ENCODE measurements around the gene MYT1.

The MYT1 gene

DNA sequence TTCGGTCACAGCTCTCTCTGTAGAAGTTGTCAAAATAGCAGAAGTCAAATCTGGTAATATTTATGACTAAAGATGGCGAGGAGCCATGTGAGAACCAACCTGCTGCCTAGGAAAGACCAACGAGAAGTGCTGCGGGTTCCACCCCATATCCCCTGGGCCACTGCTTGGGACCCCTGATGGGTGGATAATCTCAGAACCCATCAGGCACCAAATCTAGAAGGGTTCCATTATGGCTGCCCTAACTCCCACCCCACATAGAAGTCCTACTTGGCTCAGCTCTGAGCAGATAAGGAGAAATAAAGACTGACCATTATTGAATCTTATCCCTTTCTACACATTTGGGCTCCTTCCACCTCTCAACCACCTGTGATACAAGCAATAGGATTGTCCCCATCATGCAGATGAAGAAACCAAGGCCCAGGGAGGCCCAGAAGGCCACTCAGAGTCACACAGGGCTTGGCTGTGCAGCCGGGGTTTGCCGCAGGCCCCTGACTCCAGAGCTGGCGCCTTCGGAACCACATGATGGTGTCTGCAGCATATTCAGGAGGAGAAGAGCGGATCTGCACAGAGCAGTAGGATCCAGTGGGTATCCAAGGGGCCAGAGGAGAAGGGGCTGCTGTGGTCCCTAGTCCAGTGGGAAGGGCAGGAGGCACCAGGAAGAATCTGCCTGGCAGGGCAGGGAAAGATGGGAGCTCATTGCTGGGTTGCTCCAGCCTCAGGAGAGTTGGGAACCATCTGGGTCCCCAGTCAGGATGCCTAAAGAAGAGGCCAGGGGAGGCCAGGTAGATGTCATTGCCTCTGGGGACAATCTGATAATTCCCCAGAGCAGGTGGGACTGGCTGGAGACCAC is 81.7 kb downstream of the MYT1 start:
- no peak for DNase-seq (ENCODE audit: low spot score)

DNA sequence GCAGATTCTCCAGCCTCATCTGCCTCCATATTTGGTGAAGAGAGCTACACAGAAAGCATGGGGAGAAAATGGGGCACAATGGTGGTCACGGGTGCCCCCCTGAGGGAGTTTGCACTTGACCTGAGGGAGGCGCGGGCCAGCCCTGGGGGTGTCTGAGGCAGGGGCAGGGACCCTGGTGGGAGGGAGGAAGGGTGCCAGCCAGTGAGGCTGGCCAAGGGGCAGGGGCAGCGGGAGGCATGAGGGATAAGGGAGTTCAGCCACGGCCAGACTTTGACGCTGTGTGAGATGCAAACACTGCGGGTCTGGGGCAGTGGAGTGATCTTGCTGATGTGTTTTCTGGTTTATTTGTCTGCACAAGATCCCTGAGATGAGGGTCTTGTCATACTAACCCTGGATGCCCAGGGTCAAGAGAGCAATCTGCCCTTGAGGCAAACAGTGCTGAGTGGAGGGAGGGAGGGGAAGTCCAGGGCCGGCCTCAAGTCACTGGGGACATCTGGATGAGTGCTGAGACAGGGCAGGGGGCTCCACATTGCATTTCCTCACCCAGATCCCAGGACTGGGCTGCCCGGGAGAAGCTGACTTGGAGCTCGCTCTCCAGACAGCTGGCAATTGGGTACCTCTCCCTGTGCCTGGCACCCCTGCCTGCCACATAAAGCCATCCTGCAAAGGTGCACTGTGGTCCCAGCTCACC is 82.5 kb downstream of the MYT1 start:
- DNase-seq (ENCODE audit: low spot score) = no peak

DNA sequence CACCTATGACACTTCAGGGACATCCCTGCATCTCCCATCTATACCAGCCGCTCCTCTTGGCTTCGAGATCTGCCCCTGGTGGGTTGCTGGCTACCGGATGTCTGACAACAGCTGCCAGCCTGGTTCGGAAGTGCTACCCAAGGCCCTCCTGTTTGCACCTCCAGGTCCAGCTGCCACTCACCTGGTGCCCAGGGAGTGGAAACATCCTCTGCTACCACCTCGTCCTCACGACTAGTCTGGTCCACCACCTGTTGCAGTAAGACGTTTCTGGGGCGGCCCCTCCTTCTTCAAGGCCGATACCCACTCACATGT is 83.0 kb downstream of the MYT1 start:
- no peak for DNase-seq (ENCODE audit: low spot score)

DNA sequence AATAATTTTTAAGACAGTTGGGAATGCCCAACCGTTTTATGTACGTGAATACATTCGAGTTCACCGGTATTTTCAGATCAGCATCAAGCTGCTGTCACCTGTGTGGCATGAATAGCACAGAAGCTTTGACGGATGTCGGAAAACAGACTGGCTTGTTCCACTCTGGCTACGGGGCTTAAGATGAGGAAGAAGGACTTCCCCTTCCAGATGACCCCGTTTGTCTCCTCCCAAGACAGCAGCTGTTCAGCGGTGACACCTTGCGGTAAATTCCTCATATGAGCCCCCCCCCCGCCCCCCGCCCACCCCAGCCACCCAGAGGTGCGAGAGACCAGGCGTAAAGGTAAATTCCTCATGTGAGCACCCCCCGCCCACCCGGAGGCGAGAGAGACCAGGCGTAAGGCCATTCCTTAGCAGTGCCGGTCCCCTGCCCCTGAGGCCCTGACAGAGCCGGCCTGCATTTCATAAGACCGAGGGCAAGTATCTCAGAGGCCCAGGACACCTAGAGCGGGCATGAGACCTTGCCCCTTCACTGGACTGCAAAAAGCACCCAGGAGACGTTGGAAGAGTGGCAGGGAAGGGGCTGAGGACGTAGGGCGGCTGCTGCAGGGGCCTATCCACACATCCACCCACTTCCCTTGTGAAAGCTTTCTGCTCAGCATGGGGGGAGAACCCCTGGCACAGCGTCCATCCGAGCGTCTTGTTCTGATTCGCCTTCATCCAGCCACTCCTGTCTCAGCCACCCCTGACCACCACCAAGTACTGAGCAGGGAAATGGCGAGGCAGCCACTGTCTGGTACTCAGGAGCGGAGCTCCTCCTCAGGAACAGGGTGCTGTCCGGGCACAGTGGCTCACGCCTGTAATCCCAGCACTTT is 84.0 kb downstream of the MYT1 start:
- no peak for DNase-seq (ENCODE audit: low spot score)

DNA sequence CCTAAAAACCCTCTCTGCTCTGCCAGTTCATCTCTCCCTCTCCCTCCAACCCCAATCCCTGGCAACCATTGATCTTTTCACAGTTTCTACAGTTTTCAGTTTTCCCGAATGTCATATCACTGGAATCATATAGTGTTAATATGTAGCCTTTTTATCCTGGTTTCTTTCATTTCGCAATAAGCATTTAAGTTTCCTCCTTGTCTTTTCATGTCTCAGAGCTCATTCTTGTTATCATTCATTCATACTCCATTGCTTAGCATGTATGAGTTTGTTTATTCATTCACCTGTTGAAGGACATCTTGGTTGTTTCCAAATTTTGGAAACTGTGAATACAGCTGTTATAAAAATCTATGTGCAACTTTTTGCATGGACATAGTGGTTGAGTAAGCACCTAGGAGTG is 85.8 kb downstream of the MYT1 start:
- no peak for DNase-seq (ENCODE audit: low spot score)

DNA sequence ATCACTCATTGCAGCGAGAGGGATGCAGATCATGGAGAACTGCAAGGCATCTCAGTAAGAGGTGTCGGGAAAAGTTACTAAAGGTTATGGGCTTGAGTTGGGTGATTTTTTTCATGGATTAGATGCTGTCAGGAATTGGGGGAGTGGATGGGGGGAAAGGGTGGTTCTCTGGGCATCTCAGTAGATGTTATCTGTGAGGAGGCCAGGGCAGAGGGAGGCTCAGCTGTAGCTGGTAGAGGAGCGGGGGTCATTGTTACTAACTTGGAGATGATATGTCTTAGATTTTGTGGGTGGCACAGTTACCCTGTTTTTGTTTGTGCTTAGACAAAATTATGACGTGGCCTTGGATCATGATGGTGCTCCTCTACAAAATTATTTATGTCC is 88.7 kb downstream of the MYT1 start:
- DNase-seq (ENCODE audit: low spot score) = no peak

DNA sequence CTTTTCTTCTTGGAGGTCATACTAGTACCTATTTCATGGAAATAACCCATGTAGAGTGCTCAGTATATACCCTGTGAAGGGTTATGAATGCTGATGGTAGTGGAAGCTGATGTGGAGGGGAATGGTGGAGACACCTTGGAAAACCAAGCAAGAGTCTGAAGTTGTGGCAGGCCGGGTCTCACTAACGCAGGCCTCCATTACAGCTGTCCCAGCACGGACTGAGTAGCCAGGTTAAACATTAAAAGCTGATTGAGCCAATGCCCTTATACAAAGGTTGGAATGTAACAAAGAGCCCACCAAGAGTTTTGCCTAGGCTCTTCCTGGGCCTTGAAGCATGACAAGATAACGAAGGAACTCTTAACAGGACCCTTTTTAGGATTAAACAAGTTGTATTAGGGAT is 89.2 kb downstream of the MYT1 start:
- no peak for DNase-seq (ENCODE audit: low spot score)

DNA sequence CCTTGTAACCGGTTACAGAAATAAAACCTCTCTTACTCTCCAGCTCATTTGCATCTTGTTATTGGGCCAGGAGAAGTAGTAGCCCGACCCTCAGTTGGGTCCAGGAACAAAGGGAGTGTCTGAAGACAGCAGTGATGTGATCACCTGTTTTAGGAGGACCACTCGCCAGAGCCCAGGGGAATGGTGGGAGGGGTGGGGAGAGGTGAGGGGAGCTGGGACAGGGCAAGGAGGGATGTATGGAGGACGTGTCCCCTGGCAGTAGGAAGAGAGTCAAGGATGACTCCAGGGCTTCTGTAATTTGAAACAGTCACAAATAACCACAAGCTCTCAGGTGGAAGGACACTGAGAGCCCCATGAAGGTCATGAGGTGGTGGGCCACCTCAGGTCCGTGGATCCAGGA is 89.9 kb downstream of the MYT1 start:
- DNase-seq (ENCODE audit: low spot score) = no peak

DNA sequence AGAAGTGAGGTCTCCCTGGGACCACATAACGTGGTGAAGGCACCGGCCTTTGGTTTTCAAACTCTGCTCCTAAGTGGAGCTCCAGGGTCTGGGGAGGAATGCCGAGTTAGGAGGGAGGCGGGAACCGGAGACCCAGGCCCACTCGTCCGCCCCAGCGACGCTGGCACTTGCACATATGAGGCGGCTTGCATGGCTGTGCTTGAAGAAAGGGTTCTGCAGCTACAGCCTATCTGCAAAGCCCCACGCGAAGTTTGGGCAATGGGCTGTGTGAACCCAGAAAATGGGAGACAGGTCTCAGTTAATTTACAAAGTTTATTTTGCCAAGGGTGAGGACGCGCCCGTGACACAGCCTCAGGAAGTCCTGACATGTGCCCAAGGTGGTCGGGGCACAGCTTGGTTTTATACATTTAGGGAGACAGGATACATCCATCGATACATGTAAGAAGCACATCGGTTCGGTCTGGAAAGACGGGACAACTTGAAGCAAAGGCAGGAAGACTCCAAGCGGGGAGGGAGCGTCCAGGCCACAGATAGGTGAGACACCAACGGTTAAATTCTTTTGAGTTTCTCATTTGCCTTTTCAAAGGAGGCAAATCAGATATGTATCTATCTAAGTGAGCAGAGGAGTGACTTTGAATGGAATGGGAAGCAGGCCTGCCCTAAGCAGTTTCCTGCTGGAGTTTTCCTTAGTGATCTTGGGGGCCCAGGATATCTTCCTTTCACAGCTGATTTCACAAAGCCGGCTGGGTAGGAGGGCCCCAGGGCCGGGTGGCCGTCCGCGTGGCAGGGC is 90.5 kb downstream of the MYT1 start:
- no peak for DNase-seq (ENCODE audit: low spot score)

DNA sequence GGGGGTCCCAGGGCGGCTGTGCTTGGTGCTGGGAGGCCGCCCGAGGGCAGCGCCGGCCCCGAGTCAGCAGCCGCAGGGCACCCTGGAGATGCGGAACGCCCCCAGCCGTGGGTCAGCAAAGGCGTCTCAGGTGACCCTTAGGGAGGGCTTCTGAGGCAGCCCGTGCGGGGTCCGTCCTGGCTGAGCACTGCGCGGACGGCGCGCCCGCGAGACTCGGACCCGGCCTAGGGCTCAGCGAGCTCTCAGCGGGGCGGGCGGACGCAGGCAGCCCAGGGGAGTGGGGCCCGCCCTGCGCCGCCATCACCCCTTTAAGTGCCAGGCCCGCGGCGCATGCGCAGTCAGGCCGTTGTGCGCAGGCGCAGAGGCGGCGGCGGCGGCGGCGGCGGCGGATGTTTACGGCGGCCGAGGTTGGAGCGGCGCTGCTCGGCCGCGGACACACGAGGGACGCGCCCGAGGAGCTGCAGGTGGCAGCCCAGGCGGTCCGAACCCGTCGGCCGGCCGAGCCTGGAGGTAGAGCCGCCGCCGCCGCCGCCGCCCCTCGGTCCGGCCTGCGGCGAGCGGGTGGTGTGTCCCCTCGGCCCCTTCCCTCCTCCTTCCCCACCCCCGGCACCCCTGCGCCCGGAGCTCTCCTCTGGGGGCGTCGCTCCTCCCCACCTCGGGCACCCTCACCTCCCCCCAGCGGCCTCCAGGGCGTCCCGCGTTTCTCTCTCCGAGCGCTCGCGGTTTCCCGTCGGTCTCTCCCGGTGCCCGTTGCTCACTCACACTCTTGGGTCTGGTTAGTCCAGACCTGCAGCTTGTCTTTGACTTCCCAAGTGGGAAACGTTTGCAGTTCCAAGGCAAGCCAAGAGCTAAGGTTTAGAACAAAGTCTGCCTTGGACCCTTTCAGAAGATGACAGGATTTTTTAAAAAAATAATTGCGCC is 91.4 kb downstream of the MYT1 start, which contains the start of gene PCMTD2:
TSS of gene PCMTD2 (plus strand) at position 388 of the 921 bp plus-strand sequence. CDS start 4,218 bp downstream, outside the sequence.
- DNase-seq (ENCODE audit: low spot score) = peak; percentile 82

DNA sequence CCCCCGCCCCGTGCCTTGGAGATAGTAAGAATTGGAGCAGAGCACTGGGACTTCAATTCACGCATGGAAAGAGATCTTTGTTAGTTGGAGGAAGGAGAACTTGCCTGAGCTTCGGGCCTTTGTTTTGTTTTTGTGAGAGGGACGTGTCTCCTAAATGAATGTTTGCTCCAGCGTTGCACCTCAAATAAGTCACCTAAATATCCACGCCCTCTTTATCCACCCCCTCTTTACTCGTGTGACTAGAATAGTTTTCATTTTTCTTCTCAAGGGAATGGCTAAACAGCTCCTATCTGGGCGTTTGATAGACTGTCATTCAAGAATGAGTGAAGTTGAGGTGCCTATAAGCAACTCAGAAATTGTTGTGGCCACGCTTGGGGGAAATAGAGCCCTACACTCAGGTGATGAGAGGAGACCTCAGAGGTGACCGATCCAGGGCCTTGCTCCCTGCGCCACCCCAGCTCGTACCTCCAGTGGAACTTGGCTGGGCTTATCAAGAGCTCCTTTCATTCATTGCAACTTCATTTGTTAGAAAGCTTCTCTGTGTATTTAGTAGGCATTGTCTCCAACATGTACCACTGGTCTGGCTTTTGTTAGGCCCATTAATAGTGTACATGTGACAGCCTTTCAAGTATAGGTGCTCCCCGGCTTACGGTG is 92.2 kb downstream of the MYT1 start:
- no peak for DNase-seq (ENCODE audit: low spot score)

DNA sequence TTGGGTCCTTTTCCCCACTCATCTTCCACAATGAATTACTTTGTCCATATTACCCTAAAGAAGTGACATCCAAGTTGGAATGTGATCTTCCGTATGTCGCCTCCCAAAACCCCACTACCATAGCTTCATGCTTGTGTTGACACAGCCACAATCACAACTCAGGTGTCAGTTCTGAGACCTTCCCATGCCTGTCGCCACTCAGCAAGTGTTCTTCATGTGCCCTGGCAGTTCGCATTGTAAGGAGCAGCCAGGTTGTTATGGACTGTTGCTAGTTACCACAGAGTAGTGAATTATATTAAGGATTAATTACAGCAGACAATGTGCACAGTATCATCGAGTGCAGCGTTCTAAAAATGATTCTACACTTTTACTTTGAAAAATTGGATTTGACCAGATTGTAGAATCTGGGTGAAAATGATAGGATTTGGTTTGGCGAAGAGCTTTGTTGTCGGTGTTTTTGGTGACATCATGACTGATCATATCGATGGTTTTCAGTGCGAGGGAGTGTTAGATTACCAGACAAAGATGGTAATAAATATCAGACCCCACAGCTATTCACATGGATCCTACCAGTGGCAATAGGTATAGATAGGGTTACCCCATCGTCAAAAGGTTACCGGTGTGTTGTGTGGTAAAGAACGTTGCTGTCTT is 93.0 kb downstream of the MYT1 start:
- no peak for DNase-seq (ENCODE audit: low spot score)

DNA sequence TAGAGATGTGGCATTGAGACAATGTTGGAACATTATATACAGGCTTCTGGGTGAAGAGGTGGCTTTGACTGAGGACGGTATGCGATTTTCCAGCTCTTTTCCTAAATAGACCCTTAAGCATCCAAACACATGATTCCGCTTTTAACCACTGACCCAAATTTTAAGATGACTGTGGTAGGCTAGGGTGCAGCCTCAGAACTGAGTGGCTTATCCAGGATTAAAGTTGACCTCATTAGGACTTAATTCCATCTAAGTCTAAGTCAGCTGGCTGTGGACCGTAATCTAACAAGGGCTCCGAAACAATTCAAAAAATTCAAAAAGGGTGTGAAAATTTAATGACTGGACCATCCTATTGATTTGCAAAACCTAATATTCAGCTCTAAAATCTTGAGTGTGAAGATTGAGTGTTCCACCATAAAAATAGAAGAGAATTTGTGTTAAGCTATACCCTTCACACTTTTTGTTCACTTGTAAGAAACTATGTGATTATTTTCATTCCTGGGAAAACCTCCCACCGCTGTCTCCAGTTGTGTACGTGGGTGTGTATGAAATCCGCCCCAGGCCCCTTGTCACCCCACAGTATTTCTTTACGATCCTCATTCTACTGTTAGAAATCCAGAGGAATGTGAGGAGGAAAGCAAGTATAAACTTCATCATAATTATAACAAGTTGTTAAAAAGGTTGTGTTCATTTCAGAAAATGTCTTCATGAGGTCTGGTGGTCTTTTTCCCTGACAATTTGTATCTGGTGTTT is 94.0 kb downstream of the MYT1 start:
- no peak for DNase-seq (ENCODE audit: low spot score)

DNA sequence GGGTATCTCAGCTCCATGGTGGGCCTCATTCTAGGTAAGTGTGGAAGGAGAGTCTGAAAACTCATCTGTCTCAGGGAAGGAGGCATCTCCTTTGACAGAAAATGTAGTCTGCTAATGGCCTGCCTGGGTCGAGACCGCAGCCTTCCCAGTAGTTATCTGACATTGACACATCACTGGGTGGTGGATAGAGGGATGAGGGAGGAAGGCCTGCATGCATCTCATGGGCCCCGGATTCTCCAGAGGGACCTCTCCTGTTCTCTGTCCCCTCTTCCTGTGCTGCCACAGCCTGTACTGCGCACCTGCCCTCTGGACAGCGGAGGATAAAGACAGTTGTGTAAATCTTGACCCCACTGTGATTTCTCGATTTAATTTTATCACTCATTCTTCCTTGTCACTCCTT is 96.0 kb downstream of the MYT1 start:
- DNase-seq (ENCODE audit: low spot score) = no peak

DNA sequence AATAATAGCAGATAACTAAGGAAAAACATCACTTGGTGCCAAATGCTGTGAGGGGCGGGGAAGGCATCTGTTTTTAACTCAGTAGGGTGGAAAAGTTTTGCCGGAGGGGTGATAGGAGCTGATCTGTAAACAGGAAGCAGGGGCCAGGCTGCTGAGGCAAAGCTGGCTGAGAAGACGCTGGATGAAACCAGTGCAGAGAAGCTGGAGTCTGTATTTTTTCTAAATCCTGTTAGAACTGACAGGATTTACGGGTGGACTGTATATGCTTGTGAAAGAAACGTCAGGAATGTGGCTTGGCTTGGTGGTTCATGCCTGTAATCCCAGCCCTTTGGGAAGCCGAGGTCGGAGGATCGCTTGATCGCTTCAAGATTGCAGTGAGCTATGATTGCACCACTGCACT is 96.9 kb downstream of the MYT1 start:
- DNase-seq (ENCODE audit: low spot score) = no peak

DNA sequence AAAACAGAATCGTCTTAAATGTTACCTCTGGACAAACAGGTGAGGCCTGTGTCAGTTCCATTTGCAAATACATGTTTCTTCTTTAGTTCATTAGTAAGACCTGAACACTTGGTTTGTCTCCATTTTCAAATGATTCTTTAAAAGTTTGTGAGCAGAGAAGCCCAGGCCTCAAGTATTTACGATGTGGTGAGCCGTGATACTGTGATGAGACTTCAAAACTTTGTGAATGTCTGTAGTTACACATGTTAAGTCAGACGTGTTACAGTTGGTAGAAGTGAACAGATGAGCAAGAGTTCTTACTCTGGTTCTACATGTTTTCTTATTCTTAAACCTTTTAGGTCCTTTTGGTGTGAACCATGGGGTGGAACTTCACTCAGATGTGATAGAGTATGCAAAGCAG is 99.8 kb downstream of the MYT1 start:
- no peak for DNase-seq (ENCODE audit: low spot score)

DNA sequence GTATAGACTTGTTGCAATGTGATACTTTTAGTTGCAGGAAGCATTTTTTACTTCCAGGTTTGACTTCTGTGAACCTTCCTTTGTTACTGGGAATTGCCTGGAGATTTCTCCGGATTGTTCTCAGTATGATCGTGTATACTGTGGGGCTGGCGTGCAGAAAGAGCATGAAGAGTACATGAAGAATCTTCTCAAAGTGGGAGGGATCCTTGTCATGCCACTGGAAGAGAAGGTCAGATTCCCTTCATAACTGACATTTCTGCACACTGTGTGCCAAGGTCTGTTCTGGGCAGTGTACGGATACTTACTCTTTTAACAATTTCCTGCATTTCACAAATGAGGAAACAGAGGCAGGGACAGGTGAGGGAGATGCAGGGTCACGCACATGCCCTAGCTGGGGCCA is 100.9 kb downstream of the MYT1 start:
- no peak for DNase-seq (ENCODE audit: low spot score)

DNA sequence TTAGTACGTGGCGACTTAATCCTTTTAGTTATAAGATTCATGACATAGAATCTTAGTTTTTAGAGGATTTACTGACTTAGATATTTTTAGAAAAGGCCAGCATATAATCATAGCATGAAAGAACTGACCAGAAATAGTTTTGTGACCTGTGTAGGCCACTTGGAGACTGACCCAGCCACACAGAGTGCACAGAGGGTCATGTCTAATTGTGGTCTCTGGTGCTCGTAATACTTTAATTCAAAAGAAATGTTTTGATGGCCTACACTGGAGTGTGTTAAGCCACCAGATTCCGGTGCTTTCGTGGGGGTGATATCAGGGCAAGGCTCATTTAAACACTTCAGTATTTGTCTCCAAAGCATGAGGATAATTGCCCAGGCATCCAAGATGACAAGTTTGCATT is 102.7 kb downstream of the MYT1 start:
- no peak for DNase-seq (ENCODE audit: low spot score)

DNA sequence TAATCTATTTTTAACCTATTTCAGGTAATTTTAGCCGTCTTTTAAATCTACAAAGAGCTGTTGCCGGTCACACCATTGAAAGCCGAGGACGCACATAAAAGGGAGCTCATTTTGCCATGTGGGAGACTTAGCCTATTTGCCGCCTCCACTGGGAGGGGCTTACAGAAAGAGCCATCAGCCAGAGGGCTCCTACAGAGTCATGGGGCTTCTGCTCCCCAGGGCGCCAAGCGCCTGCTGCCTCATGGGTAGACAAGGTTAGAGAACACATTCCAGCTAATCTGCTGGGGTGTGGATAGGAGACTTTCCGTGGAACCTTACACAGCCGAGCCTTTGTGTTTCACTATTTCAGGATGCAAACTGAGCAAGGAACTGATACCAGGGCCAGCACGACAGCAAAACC is 103.9 kb downstream of the MYT1 start:
- DNase-seq (ENCODE audit: low spot score) = no peak

All from putamen (tissue), 1 donor.